Neural progenitor cell (in vitro differentiated cells): Measurements from ENCODE around the gene FAM135A.

ENCODE experiments used
- EZH2 ChIP-seq: fragments of 200-600 bp; sonication (generic); IDR thresholded peaks from 2 replicates; pipeline ENCODE4 v1.6.1; 2017; ENCODE audit warnings: antibody characterized with exemption, mild to moderate bottlenecking, moderate library complexity
- EZH2phosphoT487 ChIP-seq: fragments of 200-600 bp; sonication (generic); IDR thresholded peaks from 2 replicates; pipeline ENCODE4 v1.6.1; 2017; ENCODE audit warnings: antibody characterized with exemption
- TF ChIP-seq, protein P1 (sequence below): fragments of 200-600 bp; sonication (generic); IDR thresholded peaks from 2 replicates; pipeline ENCODE4 v1.5.1; 2017; ENCODE audit warnings: antibody characterized with exemption, mild to moderate bottlenecking

DNA sequence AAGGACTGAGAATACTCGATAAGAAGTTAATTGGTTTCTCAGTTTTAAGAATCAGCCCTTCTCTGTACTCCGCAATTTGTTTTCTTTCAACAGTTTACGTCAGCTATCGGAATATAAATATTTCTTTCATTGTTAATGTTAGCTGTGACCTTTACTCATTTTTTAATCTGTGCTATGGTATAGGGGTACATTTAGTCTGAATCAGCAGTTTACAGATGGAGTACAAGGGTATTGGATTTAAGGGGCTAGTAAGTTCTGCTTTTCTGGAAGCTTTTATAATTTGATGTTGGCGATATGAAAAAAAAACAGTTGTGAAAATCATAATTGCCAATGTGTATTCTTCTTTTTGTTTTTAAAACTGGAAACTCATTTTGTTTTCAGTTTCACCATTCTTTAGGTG, 23.0 kb downstream of the FAM135A start:
- TF ChIP-seq, protein P1, sequence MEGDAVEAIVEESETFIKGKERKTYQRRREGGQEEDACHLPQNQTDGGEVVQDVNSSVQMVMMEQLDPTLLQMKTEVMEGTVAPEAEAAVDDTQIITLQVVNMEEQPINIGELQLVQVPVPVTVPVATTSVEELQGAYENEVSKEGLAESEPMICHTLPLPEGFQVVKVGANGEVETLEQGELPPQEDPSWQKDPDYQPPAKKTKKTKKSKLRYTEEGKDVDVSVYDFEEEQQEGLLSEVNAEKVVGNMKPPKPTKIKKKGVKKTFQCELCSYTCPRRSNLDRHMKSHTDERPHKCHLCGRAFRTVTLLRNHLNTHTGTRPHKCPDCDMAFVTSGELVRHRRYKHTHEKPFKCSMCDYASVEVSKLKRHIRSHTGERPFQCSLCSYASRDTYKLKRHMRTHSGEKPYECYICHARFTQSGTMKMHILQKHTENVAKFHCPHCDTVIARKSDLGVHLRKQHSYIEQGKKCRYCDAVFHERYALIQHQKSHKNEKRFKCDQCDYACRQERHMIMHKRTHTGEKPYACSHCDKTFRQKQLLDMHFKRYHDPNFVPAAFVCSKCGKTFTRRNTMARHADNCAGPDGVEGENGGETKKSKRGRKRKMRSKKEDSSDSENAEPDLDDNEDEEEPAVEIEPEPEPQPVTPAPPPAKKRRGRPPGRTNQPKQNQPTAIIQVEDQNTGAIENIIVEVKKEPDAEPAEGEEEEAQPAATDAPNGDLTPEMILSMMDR, result no peak
- no peak for TF ChIP-seq EZH2
- TF ChIP-seq EZH2phosphoT487, result no peak
